NCI-H1694 (cell line): ENCODE measurements around the gene CLIC1.

Source experiments
- DNase-seq: peaks from one replicate; lab custom pipeline; 2025; lab: John Stamatoyannopoulos, UW

The CLIC1 gene

DNA sequence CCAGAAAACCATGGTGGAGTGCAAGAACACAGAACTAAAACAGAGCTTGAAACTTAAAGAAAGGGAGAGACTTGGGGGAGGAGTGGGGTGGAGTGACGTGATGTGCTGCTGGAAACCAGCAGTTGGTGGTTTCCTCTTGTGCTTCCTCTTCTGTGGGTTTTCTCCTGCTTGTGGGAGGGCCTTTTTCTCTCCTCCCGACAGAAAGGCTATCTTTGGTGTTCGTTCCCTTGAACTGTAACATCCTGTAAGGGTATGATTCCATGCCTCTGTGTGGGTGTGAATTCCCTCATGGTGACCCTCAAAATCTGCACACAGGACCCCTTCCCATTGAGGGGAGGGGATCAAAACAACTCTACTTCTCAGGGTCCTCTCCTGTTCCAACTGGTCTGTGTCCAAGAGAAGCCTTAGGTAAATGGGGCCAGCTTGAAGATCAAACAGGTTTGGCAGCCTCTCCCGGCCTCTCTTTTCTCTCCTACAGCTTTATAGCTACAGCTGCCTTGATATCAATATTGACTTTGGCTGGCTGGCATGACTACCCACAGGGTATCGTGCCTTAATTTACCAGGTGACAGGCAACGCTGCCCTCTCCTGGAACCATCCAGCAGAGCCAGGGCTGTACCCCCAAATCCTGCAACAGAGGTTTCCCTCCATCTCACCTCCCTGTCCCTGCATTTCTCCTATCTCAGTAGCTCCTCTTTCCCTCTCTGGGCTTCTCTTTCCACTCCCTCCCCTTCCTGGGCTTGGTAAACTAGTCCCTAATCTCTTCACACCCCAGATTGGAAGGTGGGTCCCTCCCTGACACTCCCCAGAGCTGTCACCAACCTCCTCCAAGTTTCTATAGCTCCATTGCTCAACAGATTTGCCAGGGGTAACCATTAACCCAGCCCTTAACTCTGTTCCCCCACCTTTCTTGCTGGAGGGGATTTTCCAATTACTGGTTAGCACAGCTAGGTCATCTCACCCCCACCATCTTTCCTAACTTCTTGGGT, 2.0 kb upstream of the CLIC1 start:
- DNase-seq, result no peak

DNA sequence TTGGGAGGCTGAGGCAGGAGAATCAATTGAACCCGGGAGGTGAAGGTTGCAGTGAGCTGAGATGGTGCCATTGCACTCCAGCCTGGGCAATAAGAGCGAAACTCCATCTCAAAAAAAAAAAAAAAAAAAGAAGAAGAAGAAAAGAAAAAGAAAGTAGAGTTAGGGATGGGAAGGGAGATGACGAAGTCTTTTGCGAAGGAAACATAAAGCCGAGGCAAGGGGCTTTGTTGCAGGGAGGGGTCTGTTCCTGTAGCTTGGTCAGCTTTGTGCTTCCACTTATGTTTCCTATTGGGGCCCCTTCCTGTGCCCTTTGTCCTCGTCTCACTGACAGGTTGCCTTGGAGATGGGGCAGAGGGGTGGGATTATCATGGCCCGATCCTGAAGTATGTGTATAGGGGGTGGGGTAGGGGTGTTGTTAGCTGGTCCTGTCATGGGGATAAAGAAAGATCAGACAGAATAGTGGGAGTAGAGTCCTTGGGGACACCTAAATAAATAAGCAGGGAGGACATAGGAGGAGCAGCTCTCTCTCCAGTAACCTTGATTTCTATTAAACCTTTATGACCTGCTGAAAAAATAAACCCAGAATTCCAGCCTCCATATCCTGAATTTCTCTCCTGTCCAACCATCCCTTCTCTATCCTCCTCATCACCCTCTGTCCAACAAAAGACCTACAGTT, 1.1 kb upstream of the CLIC1 start:
- no peak for DNase-seq

DNA sequence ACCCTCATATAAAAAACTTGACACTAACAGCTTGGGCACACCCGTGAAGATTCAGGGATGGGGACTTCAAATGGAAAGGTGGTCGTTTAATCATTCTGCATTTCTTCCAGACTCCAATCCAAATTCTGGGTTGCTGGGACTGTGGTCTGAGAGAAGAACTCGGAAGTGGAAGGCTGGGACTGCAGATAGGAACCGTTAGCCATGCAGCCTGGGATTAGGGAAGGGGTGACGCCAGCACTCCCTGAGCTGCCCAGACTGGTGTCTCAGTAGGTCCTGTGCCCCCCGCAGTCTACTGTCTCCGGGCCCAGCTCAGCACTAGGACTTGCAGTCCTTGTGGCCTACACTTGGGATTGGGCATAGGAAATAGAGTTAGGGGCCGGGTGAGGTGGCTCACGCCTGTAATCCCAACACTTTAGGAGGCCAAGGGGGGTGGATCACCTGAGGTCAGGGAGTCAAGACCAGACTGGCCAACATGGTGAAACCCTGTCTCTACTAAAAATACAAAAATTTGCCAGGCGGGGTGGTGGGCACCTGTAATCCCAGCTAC, 511 bp upstream of the CLIC1 start:
- DNase-seq, result no peak

DNA sequence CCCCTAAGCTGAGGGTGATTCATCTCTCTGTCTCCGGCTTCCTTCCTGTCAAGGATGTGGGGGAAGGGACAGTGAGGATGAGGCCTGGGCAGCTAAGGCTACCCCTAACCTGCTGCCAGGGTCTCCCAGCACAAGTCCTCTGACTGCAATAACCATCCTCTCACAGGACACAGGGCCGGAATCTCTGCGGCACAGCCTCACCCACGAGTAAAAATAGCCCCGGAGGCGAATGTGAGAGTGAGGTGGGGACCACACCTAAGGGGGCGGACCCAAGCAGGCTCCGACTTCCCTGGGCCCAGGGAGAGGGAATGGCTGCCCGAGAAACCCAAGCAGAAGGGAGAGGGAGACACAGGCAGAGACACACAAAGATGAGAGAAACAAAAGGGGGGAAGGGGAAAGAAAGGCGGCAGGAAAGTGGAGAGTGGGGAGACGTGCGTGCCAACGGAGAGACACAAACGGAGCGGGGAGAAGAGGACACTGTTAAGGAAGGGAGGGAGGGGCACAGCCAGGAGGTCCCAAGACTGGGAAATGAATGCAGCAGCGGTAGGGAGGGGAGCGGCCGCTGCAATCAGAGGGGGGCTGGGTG, 1.4 kb downstream of the CLIC1 start:
- no peak for DNase-seq

DNA sequence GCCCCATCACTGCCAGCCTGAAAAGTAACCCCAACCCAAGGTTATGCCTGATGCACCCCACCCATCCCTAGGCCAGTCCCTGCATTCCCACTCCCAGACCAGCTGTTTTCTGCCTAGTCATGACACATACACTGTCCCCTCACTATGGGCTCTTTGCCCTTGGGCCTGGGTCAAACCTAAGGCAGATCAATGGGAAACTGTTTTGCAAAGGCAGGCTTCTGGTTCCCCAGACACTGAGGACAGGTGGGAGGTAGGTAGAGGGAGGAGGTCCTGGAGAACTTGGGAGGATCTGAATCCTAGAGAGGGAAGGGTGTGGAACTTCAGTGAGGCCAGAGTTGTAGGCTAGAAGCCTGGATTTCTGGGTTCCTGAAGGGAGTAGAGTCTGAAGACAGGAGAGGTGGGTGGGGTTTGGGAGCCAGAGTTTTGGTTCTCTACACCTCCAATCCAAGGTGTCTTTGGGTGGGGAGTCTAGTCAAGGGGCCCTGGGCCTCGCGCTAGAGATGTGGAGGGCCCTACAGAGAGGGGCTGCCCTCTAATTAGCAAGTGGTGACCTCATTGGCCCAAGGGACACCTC, 2.0 kb downstream of the CLIC1 start:
- no peak for DNase-seq

DNA sequence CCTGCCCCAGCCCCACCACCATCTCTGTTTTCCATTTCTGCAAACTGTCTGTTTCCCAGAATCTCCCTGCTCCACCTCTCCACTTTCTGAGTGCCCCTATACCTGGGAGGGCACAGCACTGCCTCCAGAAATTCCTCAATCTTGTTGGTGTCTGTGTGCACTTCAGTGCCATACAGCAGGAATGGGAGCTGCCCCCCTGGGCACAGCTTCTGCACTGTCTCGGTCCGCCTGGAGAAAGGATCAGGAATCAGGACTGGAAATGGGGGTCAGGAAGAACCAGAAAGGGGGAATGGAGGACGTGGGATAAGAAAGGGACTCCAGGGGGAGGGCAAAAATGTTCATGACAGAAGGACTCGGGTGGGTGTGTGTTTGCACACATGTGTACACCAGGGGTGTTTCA, 2.6 kb downstream of the CLIC1 start:
- DNase-seq, result no peak

DNA sequence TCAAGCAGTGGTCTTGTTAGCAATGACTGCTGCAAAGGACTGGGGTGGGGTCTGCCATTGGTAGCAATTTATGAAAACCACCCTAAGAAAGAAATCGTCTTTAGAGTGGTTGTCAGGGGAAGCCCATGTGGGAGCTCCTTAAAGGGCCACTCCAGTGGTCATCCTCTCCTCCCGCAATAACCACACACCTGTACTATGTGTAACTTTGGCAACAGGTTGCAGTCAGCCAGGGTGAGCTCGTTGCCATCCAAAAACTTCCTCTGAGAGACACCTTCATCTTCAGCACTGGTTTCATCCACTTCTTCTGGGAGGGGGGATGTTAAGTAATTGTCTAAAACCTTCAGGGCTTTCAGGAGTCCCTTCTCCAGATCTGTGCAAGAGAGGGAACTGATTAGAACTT, 4.3 kb downstream of the CLIC1 start:
- no peak for DNase-seq

DNA sequence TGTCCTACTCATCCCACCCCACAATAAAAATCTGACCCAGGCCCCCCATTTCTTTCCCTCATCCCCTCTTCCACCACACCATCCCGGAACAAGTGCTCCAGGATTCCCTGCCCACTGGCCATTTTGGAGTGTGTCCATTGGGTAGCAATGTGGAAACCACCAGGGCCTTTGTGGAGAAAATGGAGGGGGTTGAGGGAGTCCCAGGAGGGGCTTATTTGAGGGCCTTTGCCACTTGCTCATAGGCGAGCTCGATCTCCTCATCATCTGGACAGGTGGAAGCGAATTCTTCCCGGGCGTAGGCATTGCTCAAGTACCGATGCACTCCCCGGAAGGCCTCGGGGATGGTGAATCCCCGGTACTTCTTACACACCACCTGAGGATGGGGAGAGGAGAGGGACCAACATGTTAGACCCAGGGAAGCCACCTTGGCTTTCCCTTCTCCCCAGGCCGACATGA, 5.7 kb downstream of the CLIC1 start:
- DNase-seq, result no peak

DNA sequence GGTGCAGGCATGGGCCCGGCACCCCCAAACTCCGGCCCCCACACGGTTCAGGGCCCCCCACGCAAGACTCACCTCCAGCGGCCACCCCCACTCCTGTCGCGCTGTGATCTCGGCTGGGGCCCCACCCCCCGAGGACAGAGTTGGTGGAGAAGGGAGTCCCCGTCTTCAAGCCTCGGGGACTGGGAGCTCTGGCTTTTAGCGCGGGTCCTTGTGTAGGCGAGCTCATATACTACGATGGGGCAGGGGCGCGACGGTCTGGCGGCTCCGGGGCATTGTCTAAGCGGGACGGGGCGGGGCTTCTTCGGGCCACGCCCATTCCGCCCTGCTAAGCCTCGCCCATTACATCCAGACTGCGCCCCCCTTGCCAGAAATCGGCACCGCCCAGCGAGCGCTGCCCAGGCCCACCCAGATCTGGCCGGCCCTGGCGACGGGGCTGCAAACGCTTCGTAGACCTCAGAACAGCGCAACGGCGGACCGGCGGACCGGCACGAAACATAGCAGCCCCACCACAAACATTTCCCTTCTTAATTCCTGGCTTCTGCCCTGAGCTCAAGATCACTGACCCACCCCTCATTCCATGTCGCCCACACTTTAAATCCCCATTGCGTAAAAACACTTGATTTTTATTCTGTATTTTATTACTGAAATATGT, 6.2 kb downstream of the CLIC1 start:
- peak; percentile 38 for DNase-seq

DNA sequence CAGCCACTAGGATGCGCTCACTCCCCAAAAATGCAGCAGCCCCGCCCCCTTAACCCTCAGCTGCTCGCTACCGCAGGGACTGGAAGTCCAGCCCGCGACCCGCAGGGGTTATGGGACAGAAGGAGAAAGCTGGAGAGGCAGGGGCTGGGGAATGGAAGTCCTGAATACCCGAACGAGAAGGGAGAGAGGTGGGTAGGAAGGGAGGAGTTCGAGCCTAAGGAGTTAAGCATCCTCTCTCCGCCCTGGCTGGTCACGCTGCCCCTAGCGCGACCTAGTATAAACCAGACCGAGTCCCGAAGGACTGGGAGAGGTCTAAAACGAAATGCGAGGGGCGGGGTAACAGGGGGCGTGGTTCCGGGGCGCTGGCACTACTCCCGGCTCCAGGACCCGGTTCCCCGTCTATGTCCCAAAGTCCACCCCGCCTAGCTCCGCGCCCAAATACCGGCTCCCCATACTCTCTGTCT, 6.8 kb downstream of the CLIC1 start:
- DNase-seq, result peak; percentile 50

DNA sequence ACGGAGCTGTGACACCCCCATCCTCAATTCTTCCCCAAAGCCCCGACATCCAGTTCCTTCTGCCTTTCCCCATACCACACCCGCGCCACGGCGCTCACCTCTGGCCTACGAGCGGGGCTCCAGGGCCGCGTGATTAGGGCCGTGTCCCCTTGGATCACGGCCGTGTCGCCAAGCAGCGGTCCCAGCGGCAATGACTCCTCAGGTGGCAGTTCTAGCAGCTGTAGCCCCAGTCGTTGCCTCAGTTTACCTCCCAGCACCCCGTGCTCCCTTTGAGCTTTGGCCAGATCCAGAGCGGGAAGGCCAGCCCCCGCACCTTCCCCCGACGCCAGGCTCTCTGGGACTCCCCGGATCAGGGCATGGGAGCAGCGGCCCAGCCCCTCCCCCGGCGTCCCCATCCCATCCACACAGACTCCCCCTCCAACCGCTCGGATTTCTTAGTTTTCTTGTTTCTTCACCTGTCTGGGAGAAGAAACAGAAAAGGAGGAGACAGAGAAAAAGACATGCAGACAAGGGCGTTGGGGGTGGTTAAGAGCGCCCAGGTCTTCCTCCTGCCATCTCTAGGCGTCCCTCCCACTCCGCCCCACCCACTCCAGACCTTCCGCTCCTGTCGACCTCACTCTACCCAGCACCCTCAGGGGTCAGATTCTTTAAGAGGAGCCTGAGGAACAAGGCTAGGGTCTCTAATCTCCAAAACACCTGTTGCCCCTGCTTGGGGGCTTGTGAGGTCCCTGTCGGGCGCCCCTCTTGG, 7.4 kb downstream of the CLIC1 start, which contains the start of gene DDAH2:
DDAH2 (minus strand) TSS at position 533 of the 748 bp plus-strand sequence; CDS start at position 395, 138 bp downstream.
- no peak for DNase-seq

DNA sequence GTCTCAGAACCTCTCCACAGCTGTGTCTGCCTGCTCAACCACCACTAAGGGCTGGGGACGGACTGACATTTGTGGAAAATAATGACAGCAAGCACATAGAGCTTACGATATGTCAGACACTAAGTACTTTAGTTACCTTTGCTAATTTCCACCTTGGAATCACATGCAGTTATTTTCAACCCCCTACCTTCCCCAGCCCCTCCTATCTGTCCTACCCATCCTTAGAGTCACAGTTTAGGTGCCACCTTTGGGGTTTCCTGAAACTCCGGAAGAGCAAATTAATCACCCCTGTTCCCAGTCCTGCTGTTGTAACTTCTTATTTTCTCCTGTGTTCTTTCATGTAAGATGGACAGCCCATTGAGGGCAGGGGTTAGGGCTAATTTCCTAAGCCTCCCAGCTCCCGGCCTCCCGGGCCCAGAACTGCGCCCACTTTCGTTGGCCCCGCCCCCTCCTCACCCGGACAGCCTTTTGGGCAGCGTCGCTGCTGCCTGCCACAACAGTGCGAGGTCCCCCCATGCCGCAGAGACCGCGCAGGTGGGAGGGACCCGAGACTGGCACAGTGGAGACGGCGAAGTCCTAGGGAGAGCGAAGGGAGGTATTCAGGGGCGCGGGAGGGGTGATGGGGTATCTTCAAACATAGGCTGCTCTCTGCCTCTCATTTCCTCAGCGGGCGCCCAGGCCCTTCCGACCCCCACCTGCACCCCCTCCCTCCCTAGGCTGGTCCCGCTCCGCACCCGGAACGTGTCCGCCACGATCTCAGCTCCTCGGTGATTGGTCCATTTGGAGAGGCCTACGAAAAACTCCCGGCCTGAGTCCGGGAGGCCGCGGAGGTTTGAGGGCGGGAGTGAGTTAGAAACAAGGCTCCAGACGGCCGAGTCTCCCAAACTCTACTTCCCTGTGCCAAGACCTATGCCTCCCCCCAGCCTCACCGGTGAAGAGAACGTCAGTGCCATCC, 8.3 kb downstream of the CLIC1 start:
- no peak for DNase-seq

DNA sequence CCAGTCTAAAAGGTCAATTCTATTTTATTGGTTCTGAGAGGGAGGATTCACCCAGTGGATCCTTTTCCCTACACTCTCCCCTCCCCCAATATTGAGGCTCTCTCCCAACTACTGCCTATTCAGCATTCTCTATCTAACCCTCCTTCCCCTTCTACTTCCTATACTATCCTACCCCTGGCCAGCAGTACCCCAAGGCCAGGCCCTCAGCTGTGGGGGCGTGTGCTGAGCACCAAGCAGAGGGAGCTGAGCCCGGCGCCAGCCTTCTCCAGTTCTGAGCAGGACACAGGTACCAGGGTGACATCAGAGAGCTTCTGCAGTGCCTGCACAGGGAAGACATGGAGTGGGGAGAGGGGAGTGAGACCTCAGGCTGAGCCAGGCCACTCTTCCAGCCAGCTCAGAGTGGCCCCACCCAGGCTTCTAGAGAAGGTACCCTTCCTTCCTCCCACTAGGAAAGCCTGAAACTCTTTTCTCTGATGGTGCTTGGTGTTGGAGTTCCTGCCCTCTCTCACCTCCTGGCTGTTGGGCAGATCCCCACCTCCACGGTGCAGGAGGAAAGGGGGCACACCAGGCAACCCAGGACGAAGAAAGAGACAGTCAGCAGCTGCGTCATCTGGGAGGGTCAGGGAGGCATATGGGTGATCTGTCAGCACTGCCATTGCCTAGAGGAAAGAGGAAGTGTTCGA, 9.2 kb downstream of the CLIC1 start:
- no peak for DNase-seq

DNA sequence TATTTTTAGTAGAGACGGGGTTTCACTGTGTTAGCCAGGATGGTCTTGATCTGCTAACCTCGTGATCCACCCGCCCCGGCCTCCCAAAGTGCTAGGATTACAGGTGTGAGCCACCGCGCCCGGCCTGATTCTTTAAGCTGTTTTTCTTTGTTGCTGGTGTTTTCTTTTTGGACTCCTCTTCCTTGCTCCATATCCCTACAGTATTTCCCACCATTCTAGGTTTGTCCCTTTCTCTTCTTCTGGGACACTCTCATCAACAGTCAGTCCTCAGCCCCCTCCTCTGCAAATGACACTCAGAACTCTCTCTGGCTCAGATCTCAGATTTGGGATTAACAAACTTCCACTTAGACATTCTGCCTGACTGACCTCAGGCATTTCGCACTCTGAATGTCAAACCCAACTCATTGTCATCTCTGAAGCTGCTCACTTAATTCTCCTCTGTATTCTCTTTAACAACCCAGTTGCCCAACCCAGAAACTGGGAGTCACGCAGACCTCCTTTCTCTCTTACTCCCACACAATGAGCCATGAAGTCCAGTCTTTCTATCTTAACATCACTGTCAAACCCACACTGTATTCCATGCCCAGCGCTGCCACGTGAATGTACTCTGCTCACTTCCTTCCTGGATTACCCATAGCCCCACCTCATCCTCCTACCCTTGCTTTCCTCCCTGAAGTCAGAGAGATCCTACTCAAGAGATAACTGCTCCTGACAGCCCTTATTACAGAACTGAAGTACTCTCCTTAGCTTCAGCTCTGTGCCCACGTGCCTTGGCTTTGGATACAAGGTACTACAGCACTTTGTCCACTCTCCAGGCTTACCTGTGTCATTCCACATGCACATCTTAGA, 10.6 kb downstream of the CLIC1 start:
- DNase-seq, result no peak

DNA sequence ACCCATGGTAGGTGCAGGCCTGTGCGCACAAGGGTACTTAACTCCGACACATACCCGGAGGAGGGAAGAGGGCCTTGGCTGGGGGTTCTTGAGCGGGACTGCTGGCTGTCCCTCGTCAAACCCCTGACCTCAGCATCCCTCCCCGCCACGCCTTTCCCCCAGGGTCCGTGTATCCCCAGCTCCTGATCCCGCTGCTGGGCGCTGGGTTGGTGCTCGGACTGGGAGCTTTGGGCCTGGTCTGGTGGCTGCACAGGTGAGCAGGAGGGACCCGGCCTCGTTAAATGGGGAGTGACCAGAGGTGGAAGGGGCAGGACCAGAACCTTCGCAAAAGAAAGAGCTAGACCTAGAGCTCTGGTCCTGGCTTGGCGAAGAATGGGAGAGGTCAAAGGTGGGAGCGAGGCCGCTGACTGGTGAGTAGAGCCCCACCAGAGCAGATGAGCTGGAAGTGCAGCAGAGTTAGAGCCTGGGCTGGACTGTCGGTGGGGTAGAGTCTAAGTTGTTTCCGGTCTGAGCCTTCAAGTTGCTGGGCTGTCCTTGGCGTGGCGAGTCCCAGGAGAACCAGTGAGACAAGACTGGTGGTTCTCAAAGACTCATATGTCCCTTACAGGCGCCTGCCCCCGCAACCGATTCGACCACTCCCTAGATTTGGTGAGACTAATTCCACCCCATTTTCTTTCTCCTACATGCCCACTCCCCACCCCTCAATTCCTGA, 12.2 kb downstream of the CLIC1 start:
- DNase-seq, result no peak

DNA sequence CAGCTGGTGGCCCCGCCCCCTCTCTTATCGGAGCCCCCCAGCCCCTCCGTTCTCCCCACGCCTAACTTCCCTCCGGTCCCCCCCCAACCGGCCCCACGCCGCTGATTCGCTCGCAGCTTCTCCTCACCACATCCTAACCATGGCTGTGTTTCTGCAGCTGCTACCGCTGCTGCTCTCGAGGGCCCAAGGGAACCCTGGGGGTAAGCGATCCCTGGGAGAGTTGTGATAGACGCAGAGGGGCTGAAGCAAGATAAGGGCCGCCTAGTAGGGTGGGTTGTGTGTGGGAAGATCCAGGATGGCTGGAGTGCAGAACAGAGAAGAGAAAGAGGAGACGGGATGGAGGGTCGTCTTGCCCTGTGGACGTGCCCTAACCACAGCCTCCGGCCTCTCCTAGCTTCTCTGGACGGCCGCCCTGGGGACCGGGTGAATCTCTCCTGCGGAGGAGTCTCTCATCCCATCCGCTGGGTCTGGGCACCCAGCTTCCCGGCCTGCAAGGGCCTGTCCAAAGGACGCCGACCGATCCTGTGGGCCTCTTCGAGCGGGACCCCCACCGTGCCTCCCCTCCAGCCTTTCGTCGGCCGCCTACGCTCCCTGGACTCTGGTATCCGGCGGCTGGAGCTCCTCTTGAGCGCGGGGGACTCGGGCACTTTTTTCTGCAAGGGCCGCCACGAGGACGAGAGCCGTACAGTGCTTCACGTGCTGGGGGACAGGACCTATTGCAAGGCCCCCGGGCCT, 12.9 kb downstream of the CLIC1 start, which contains the start of gene MPIG6B:
MPIG6B (plus strand) TSS at position 129 of the 735 bp plus-strand sequence; CDS start at position 140, 11 bp downstream.
- no peak for DNase-seq
